IgD-negative memory B cell (primary cell): Measurements from ENCODE around the gene RNF151. TPM values are rescaled to one million over a fixed set of nuclear protein-coding genes. Genes with fewer than 3 reads are reported as not detected.

ENCODE experiments used
- H3K27ac Mint-ChIP-seq, 3 donors: one replicate each; pipeline ENCODE4 v1.8.0; 2020 to 2022; ENCODE audit warnings: mild to moderate bottlenecking in 3 of 3, mixed read lengths in 3 of 3, moderate library complexity in 1 of 3
- H3K27me3 Mint-ChIP-seq: one replicate; pipeline ENCODE4 v1.8.0; 2021; ENCODE audit warnings: mixed read lengths
- H3K36me3 Mint-ChIP-seq: one replicate; pipeline ENCODE4 v1.8.0; 2020; ENCODE audit warnings: mild to moderate bottlenecking, mixed read lengths
- H3K4me1 Mint-ChIP-seq, 3 donors: one replicate each; pipeline ENCODE4 v1.8.0; 2020 to 2022; ENCODE audit warnings: mixed read lengths in 3 of 3, mild to moderate bottlenecking in 1 of 3
- H3K4me3 Mint-ChIP-seq, 4 donors: one replicate each; pipeline ENCODE4 v1.8.0; 2020 to 2022; ENCODE audit warnings: mild to moderate bottlenecking in 4 of 4, mixed read lengths in 4 of 4, moderate library complexity in 3 of 4
- H3K9me3 Mint-ChIP-seq, 3 donors: one replicate each; pipeline ENCODE4 v1.8.0; 2020 to 2021; ENCODE audit warnings: mixed read lengths in 3 of 3, mild to moderate bottlenecking in 1 of 3
- polyA plus RNA-seq: library from polyadenylated mRNA; unstranded; fragments of 300-500 nt; fragmentation: Illumina TruSeq; gene quantifications from one replicate; pipeline ENCODE4 v1.2.3, GENCODE V29; 2021

RNF151 gene
- polyA plus RNA-seq, 1 donor from 2014 or later = not detected

GRCh38 chr16:1997494-1998359 lies 31.1 kb downstream of the RNF151 start:
- H3K9me3 Mint-ChIP-seq = no peaks in the 10 kb centered on the region
- H3K36me3 Mint-ChIP-seq = peaks cover 1% of the 10 kb centered on the region
- H3K4me3 Mint-ChIP-seq = no peak overlapping the region
- H3K27me3 Mint-ChIP-seq = no peaks in the 10 kb centered on the region
- peak overlapping the region in 2 of 3 donors; percentile 39 to 83 for H3K27ac Mint-ChIP-seq
- peaks cover 0 to 3% (median 2%) of the 10 kb centered on the region in 3 donors for H3K4me1 Mint-ChIP-seq

- Mint-ChIP-seq H3K27me3 (no peaks in the 10 kb centered on the region), H3K4me1 (peaks cover 0 to 3% (median 2%) of the 10 kb centered on the region in 3 donors), H3K36me3 (peaks cover 1% of the 10 kb centered on the region), H3K9me3 (no peaks in the 10 kb centered on the region), H3K4me3 (no peak overlapping the region), H3K27ac (peak overlapping the region in 2 of 3 donors; percentile 67 to 83)
These were observed 31.7 kb downstream of the RNF151 start for GRCh38 chr16:1998360-1998835.

GRCh38 chr16:1998852-1999801 lies 32.5 kb downstream of the RNF151 start:
- H3K27ac Mint-ChIP-seq = no peak overlapping the region
- no peaks in the 10 kb centered on the region for H3K9me3 Mint-ChIP-seq
- no peaks in the 10 kb centered on the region for H3K27me3 Mint-ChIP-seq
- no peaks in the 10 kb centered on the region for H3K4me1 Mint-ChIP-seq
- no peak overlapping the region for H3K4me3 Mint-ChIP-seq
- peaks cover 1% of the 10 kb centered on the region for H3K36me3 Mint-ChIP-seq

DNA sequence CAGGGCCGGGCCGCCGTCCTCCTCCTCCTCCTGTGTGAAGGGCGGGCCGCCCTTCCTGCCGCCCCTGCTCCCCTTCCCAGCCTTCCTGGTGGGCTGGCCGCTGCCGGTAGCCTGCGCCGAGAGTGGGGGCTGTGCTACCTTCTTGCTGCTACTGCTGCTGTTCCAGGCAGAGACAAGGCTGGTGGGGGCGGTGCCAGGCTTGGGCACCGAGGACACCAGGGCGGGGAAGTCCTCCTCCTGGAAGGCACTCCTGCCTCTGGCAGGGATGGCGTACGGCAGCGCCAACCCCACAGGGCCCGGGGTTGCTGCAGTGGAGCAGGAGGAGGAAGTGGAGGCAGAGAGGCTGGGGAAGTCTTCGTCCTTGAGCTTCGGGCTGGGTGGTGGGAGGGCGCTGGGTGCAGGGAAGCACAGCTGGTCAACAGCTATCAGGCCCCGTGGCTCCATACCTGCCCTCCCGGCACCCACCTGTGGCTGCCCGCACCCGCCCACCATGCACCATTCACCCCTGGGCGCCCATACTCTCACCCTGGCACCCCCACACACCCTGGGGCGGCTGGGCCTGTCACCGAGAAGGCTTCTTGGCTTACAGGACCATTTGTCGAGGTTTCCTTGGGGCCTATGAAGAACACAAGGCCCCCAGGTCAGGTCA lies 33.3 kb downstream of the RNF151 start:
- no peak overlapping the region for H3K27ac Mint-ChIP-seq
- H3K4me3 Mint-ChIP-seq = no peak overlapping the region
- no peaks in the 10 kb centered on the region for H3K9me3 Mint-ChIP-seq
- no peaks in the 10 kb centered on the region for H3K27me3 Mint-ChIP-seq
- H3K4me1 Mint-ChIP-seq = no peaks in the 10 kb centered on the region
- H3K36me3 Mint-ChIP-seq = peaks cover 1% of the 10 kb centered on the region

DNA sequence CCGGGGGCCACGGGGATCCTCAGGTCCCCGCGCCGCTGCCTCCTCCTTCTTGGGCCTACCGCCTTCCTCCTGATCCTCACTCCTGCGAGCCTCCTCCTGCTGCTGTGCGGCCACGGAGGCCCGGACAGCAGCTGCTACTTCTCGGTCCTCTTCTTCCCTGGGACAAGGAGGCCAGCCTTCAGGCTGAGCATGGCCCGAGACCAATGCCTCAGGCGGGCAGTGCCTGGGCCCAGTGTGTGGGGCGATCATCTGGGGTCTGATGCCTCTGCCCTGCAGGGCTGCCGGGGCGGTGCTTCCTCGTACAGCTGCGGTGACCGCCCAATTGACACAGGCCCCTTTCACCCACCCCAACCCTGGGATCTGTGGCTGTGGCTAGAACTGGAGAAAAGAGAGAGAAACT lies 34.4 kb downstream of the RNF151 start:
- Mint-ChIP-seq H3K27ac (no peak overlapping the region), H3K4me1 (peaks cover 0 to 2% (median 1%) of the 10 kb centered on the region in 3 donors), H3K27me3 (no peaks in the 10 kb centered on the region), H3K9me3 (no peaks in the 10 kb centered on the region), H3K36me3 (peaks cover 1% of the 10 kb centered on the region), H3K4me3 (no peak overlapping the region)

DNA sequence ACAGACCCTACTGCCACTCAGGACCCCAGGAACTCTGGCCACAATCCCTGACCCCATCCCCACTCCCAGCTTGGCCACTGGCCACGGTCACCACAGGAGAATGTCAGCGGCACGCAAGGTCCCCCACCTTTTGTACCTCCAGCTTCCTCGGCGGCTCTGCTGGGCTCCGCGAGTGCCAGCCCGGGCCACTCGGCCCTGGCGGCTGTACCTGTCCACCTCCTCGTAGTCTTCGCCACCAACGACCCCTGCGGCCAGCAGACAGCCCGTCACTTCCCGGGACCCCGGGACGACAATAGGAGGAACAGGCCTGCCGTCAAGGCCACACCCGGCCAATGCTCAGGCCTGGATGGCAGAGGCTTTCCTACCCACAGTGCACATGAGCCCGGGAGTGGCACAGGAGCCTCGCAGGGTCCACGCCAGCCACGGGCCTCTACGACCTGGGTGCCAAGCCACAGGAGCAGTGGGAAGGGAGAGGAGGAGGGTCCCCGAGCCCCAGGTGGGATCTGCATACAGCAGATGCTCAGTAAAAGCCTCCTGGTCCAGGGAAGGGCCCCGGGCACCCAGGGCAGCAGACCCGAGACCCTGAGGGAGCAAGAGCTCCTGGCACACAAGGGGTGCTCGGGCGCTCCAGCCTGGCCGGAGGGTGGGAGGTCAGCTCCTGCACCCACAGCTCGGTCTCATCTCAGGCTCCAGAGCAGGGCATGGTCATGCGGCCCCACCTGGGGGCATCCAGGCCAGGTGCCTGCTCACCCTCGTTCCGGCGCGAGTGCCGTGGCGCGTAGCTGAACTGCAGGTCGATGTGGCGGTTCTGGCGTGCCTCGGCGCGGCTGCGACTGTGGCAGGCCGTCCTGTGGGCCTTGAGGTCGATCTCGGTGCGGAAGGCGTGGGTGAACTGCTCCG lies 35.0 kb downstream of the RNF151 start:
- H3K9me3 Mint-ChIP-seq = no peaks in the 10 kb centered on the region
- H3K4me1 Mint-ChIP-seq = peaks cover 0 to 3% (median 1%) of the 10 kb centered on the region in 3 donors
- peak overlapping the region in 1 of 3 donors; percentile 80 for H3K27ac Mint-ChIP-seq
- H3K36me3 Mint-ChIP-seq = peaks cover 1% of the 10 kb centered on the region
- no peak overlapping the region for H3K4me3 Mint-ChIP-seq
- no peaks in the 10 kb centered on the region for H3K27me3 Mint-ChIP-seq

GRCh38 chr16:2002406-2003230 lies 36.0 kb downstream of the RNF151 start:
- H3K4me1 Mint-ChIP-seq = peaks cover 0 to 7% (median 4%) of the 10 kb centered on the region in 3 donors
- peak overlapping the region in 1 of 3 donors; percentile 80 for H3K27ac Mint-ChIP-seq
- peaks cover 1% of the 10 kb centered on the region for H3K36me3 Mint-ChIP-seq
- H3K27me3 Mint-ChIP-seq = no peaks in the 10 kb centered on the region
- no peaks in the 10 kb centered on the region for H3K9me3 Mint-ChIP-seq
- H3K4me3 Mint-ChIP-seq = no peak overlapping the region

- Mint-ChIP-seq H3K36me3 (peaks cover under 1% of the 10 kb centered on the region), H3K27ac (no peak overlapping the region), H3K4me3 (peak overlapping the region in 1 of 4 donors; percentile 40), H3K9me3 (no peaks in the 10 kb centered on the region), H3K4me1 (peaks cover 2 to 12% (median 11%) of the 10 kb centered on the region in 3 donors), H3K27me3 (no peaks in the 10 kb centered on the region)
These were observed 36.7 kb downstream of the RNF151 start for GRCh38 chr16:2003231-2003826.

GRCh38 chr16:2003827-2004641 lies 37.4 kb downstream of the RNF151 start:
- Mint-ChIP-seq H3K36me3 (no peaks in the 10 kb centered on the region), H3K27ac (no peak overlapping the region), H3K4me1 (peaks cover 9 to 17% (median 16%) of the 10 kb centered on the region in 3 donors), H3K4me3 (peak overlapping the region in 1 of 4 donors; percentile 40), H3K27me3 (no peaks in the 10 kb centered on the region), H3K9me3 (no peaks in the 10 kb centered on the region)

GRCh38 chr16:2004795-2005517 lies 38.3 kb downstream of the RNF151 start:
- Mint-ChIP-seq H3K9me3 (no peaks in the 10 kb centered on the region), H3K27me3 (no peaks in the 10 kb centered on the region), H3K4me1 (peaks cover 11 to 17% (median 16%) of the 10 kb centered on the region in 3 donors), H3K36me3 (no peaks in the 10 kb centered on the region), H3K27ac (no peak overlapping the region), H3K4me3 (no peak overlapping the region)

DNA sequence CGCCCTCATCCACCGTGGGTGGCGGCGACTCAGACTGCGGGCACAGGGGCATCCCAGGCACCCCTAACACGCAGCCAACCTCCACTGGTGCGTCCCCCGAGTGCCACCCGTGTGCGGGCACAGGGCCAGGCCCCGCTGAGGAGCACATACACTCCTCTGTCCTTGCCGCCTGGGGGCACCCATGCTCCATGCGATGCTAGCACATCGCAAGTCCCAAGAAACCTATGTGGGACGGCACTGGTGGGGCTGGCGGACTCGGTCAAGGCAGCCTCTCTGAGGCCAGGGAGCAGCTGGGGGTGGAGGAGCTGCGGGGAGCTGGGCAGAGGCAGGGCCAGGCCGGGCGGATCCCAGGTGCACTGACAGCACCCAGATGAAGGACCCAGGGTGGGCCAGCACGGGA lies 39.0 kb downstream of the RNF151 start:
- no peaks in the 10 kb centered on the region for H3K36me3 Mint-ChIP-seq
- H3K9me3 Mint-ChIP-seq = no peaks in the 10 kb centered on the region
- H3K27me3 Mint-ChIP-seq = no peaks in the 10 kb centered on the region
- H3K27ac Mint-ChIP-seq = no peak overlapping the region
- peaks cover 15 to 22% (median 20%) of the 10 kb centered on the region in 3 donors for H3K4me1 Mint-ChIP-seq
- H3K4me3 Mint-ChIP-seq = peak overlapping the region in 2 of 4 donors; percentile 7 to 53
